Osteocyte (in vitro differentiated cells): ENCODE results near the gene ALPK3. TPM values are rescaled to one million over a fixed set of nuclear protein-coding genes. Genes with fewer than 3 reads are reported as not detected.

Experiments
- DNase-seq: peaks from one replicate; pipeline ENCODE4 v3.0.0; 2021; ENCODE audit warnings: mixed read lengths; ENCODE audit not compliant: unreplicated experiment; ENCODE audit errors: extremely low spot score
- H3K27ac Mint-ChIP-seq: one replicate; pipeline ENCODE4 v1.8.0; 2021; ENCODE audit warnings: mild to moderate bottlenecking, mixed read lengths; ENCODE audit not compliant: unreplicated experiment
- H3K27me3 Mint-ChIP-seq: one replicate; pipeline ENCODE4 v1.8.0; 2021; ENCODE audit warnings: mixed read lengths; ENCODE audit not compliant: unreplicated experiment
- H3K36me3 Mint-ChIP-seq: one replicate; pipeline ENCODE4 v1.8.0; 2021; ENCODE audit warnings: mixed read lengths; ENCODE audit not compliant: unreplicated experiment
- H3K4me1 Mint-ChIP-seq: one replicate; pipeline ENCODE4 v1.8.0; 2021; ENCODE audit warnings: mixed read lengths; ENCODE audit not compliant: unreplicated experiment
- H3K4me3 Mint-ChIP-seq: one replicate; pipeline ENCODE4 v1.8.0; 2021; ENCODE audit warnings: mild to moderate bottlenecking, moderate library complexity, mixed read lengths; ENCODE audit not compliant: unreplicated experiment
- H3K9me3 Mint-ChIP-seq: one replicate; pipeline ENCODE4 v1.8.0; 2021; ENCODE audit warnings: mixed read lengths; ENCODE audit not compliant: unreplicated experiment
- CTCF ChIP-seq: fragments of 200-600 bp; sonication (generic); IDR thresholded peaks from 2 replicates; pipeline ENCODE4 v1.5.0; 2021; ENCODE audit warnings: antibody characterized with exemption, mild to moderate bottlenecking, moderate library complexity
- total RNA-seq: library from RNA; stranded (reverse); gene quantifications from 2 replicates; pipeline ENCODE4 v1.2.1, GENCODE V29; 2021

ALPK3 gene
- total RNA-seq, 1 donor from 2014 or later: 0.27 TPM

GRCh38 chr15:84797801-84798200, 19.4 kb upstream of the ALPK3 start:
- DNase-seq: no peak
- Mint-ChIP-seq H3K4me1 (peaks cover 12% of the 10 kb centered on the region), H3K27ac (peak overlapping the region; percentile 81), H3K4me3 (no peak overlapping the region), H3K9me3 (no peaks in the 10 kb centered on the region), H3K36me3 (peaks cover 34% of the 10 kb centered on the region), H3K27me3 (no peaks in the 10 kb centered on the region)
- TF ChIP-seq CTCF: no peak

- DNase-seq: no peak
- no peak overlapping the region for H3K4me3 Mint-ChIP-seq
- H3K36me3 Mint-ChIP-seq: peaks cover 38% of the 10 kb centered on the region
- no peaks in the 10 kb centered on the region for H3K27me3 Mint-ChIP-seq
- TF ChIP-seq CTCF: no peak
- no peaks in the 10 kb centered on the region for H3K9me3 Mint-ChIP-seq
- H3K4me1 Mint-ChIP-seq: peaks cover 12% of the 10 kb centered on the region
- no peak overlapping the region for H3K27ac Mint-ChIP-seq
Measured at GRCh38 chr15:84798436-84798946, 18.7 kb upstream of the ALPK3 start.

- DNase-seq: no peak
- Mint-ChIP-seq H3K27me3 (no peaks in the 10 kb centered on the region), H3K4me3 (no peak overlapping the region), H3K4me1 (peaks cover 12% of the 10 kb centered on the region), H3K27ac (no peak overlapping the region), H3K36me3 (peaks cover 42% of the 10 kb centered on the region), H3K9me3 (no peaks in the 10 kb centered on the region)
- TF ChIP-seq CTCF: no peak
Measured at GRCh38 chr15:84799511-84800187, 17.5 kb upstream of the ALPK3 start.

- no peak for TF ChIP-seq CTCF
- Mint-ChIP-seq H3K4me1 (peaks cover 12% of the 10 kb centered on the region), H3K27me3 (no peaks in the 10 kb centered on the region), H3K27ac (no peak overlapping the region), H3K4me3 (no peak overlapping the region), H3K36me3 (peaks cover 46% of the 10 kb centered on the region), H3K9me3 (no peaks in the 10 kb centered on the region)
- DNase-seq: no peak
Measured at GRCh38 chr15:84800365-84800806, 16.8 kb upstream of the ALPK3 start.

GRCh38 chr15:84804005-84804900, 12.9 kb upstream of the ALPK3 start:
- H3K9me3 Mint-ChIP-seq: no peaks in the 10 kb centered on the region
- no peak for DNase-seq
- no peak overlapping the region for H3K4me3 Mint-ChIP-seq

More at GRCh38 chr15:84804005-84804900, 12.9 kb upstream of the ALPK3 start:
- Mint-ChIP-seq H3K27me3 (no peaks in the 10 kb centered on the region), H3K4me1 (no peaks in the 10 kb centered on the region), H3K36me3 (peaks cover 49% of the 10 kb centered on the region), H3K27ac (no peak overlapping the region)
- TF ChIP-seq CTCF: no peak
